Neural progenitor cell (in vitro differentiated cells): ENCODE data around the gene SCN2A. TPM values are rescaled to one million over a fixed set of nuclear protein-coding genes. Genes with fewer than 3 reads are reported as not detected.
A peak's percentile ranks its signal among the peaks of the same experiment; 100 is the strongest.

Source experiments
- DNase-seq: peaks from one replicate; pipeline ENCODE4 v3.0.0-alpha.2; 2016; ENCODE audit warnings: low spot score
- H2AFZ ChIP-seq: fragments of 200-600 bp; sonication (generic); replicated peaks from 2 replicates; pipeline ENCODE4 v1.6.1; 2016; ENCODE audit warnings: antibody characterized with exemption
- H3F3A ChIP-seq: fragments of 200-600 bp; sonication (generic); 2 replicates; pipeline ENCODE4 v1.6.1; 2016; ENCODE audit warnings: antibody characterized with exemption, low read depth
- H3K27ac ChIP-seq: fragments of 200-600 bp; sonication (generic); 2 replicates; pipeline ENCODE4 v1.5.1; 2016; ENCODE audit warnings: mild to moderate bottlenecking
- H3K27me3 ChIP-seq: fragments of 200-600 bp; sonication (generic); 2 replicates; pipeline ENCODE4 v1.6.1; 2016; ENCODE audit warnings: mild to moderate bottlenecking, moderate library complexity
- H3K36me3 ChIP-seq: fragments of 200-600 bp; sonication (generic); 2 replicates; pipeline ENCODE4 v1.5.1; 2016
- H3K4me1 ChIP-seq: fragments of 200-600 bp; sonication (generic); 2 replicates; pipeline ENCODE4 v1.6.1; 2016; ENCODE audit warnings: mixed run types
- H3K4me2 ChIP-seq: fragments of 200-600 bp; sonication (generic); 2 replicates; pipeline ENCODE4 v1.6.1; 2016
- H3K4me3 ChIP-seq: fragments of 200-600 bp; sonication (generic); 2 replicates; pipeline ENCODE4 v1.5.1; 2016
- H3K79me2 ChIP-seq: fragments of 200-600 bp; sonication (generic); 2 replicates; pipeline ENCODE4 v1.6.1; 2016; ENCODE audit warnings: low read depth
- H3K9ac ChIP-seq: fragments of 200-600 bp; sonication (generic); 2 replicates; pipeline ENCODE4 v1.6.1; 2016
- H3K9me3 ChIP-seq: fragments of 200-600 bp; sonication (generic); 2 replicates; pipeline ENCODE4 v1.5.1; 2016; ENCODE audit warnings: low read depth
- H4K20me1 ChIP-seq: fragments of 200-600 bp; sonication (generic); 2 replicates; pipeline ENCODE4 v1.6.1; 2016; ENCODE audit warnings: low read depth
- H3K27ac Mint-ChIP-seq: 3 replicates; pipeline ENCODE4 v1.8.0; 2021; ENCODE audit warnings: mixed read lengths
- H3K27me3 Mint-ChIP-seq: 2 replicates; pipeline ENCODE4 v1.8.0; 2022; ENCODE audit warnings: low read depth, mild to moderate bottlenecking, inconsistent platforms, moderate library complexity, mixed read lengths; ENCODE audit not compliant: insufficient read depth
- H3K36me3 Mint-ChIP-seq: 3 replicates; pipeline ENCODE4 v1.8.0; 2021; ENCODE audit warnings: mixed read lengths
- H3K4me1 Mint-ChIP-seq: 3 replicates; pipeline ENCODE4 v1.8.0; 2021; ENCODE audit warnings: mixed read lengths
- H3K4me3 Mint-ChIP-seq: 3 replicates; pipeline ENCODE4 v1.8.0; 2021; ENCODE audit warnings: mild to moderate bottlenecking, moderate library complexity, mixed read lengths
- H3K9me3 Mint-ChIP-seq: 3 replicates; pipeline ENCODE4 v1.8.0; 2020; ENCODE audit warnings: mixed read lengths
- CTCF ChIP-seq: fragments of 200-600 bp; sonication (generic); IDR thresholded peaks from 2 replicates; pipeline ENCODE4 v1.5.1; 2017; ENCODE audit warnings: antibody characterized with exemption, mild to moderate bottlenecking
- EZH2 ChIP-seq: fragments of 200-600 bp; sonication (generic); IDR thresholded peaks from 2 replicates; pipeline ENCODE4 v1.6.1; 2017; ENCODE audit warnings: antibody characterized with exemption, mild to moderate bottlenecking, moderate library complexity
- EZH2phosphoT487 ChIP-seq: fragments of 200-600 bp; sonication (generic); IDR thresholded peaks from 2 replicates; pipeline ENCODE4 v1.6.1; 2017; ENCODE audit warnings: antibody characterized with exemption
- total RNA-seq: library from RNA; depleted of rRNA; stranded (reverse); fragments of >200 nt; gene quantifications from 2 replicates; pipeline ENCODE4 v1.2.3, GENCODE V29; 2015; ENCODE audit warnings: low replicate concordance

The SCN2A gene
- 0.30 and 0.34 TPM in 2 replicates for total RNA-seq

- H3K27me3 Mint-ChIP-seq = no peaks in the 10 kb centered on the region
- no peaks in the 10 kb centered on the region for H3K9me3 Mint-ChIP-seq
- no peaks in the 10 kb centered on the region for H3K4me1 Mint-ChIP-seq
- Histone ChIP-seq H3K27ac (no peak within 1 kb of the TSS), H3K9ac (no peak within 1 kb of the TSS), H3K36me3 (no peaks in the 10 kb centered on the region), H3K4me2 (no peak within 1 kb of the TSS), H2AFZ (no peak within 1 kb of the TSS), H3K4me1 (no peaks in the 10 kb centered on the region), H3K4me3 (no peak within 1 kb of the TSS), H3K9me3 (no peaks in the 10 kb centered on the region), H4K20me1 (no peaks in the 10 kb centered on the region), H3K79me2 (no peaks in the 10 kb centered on the region), H3K27me3 (no peaks in the 10 kb centered on the region), H3F3A (no peaks in the 10 kb centered on the region)
- H3K4me3 Mint-ChIP-seq = no peak within 1 kb of the TSS
- no peak within 1 kb of the TSS for H3K27ac Mint-ChIP-seq
- peak; percentile 68 for DNase-seq
- TF ChIP-seq EZH2 = no peak
- TF ChIP-seq CTCF = peak; percentile 80
- TF ChIP-seq EZH2phosphoT487 = no peak
- no peaks in the 10 kb centered on the region for H3K36me3 Mint-ChIP-seq
Measured at GRCh38 chr2:165239230-165239629, at the start of gene SCN2A. SCN2A (plus strand) TSS chr2:165239414; CDS start chr2:165295824, 56,410 bp downstream.

- H3K27ac ChIP-seq = no peak overlapping the region
Measured at GRCh38 chr2:165191096-165191728, 48.0 kb upstream of the SCN2A start.

GRCh38 chr2:165192729-165193128 is 46.5 kb upstream of the SCN2A start:
- TF ChIP-seq EZH2phosphoT487 = no peak
- no peak for TF ChIP-seq CTCF
- no peak for TF ChIP-seq EZH2
- H3K9me3 Mint-ChIP-seq = no peaks in the 10 kb centered on the region
- Histone ChIP-seq H2AFZ (no peak overlapping the region), H3F3A (no peaks in the 10 kb centered on the region), H4K20me1 (no peaks in the 10 kb centered on the region), H3K79me2 (no peaks in the 10 kb centered on the region), H3K4me2 (no peak overlapping the region), H3K27me3 (no peaks in the 10 kb centered on the region), H3K36me3 (no peaks in the 10 kb centered on the region), H3K9ac (no peak overlapping the region), H3K4me3 (no peak overlapping the region), H3K9me3 (no peaks in the 10 kb centered on the region), H3K4me1 (no peaks in the 10 kb centered on the region), H3K27ac (no peak overlapping the region)
- H3K36me3 Mint-ChIP-seq = no peaks in the 10 kb centered on the region
- no peak for DNase-seq
- no peaks in the 10 kb centered on the region for H3K27me3 Mint-ChIP-seq
- no peaks in the 10 kb centered on the region for H3K4me1 Mint-ChIP-seq
- H3K4me3 Mint-ChIP-seq = no peak overlapping the region
- no peak overlapping the region for H3K27ac Mint-ChIP-seq

More at GRCh38 chr2:165191096-165191728, 48.0 kb upstream of the SCN2A start:
- Histone ChIP-seq H4K20me1 (no peaks in the 10 kb centered on the region), H2AFZ (no peak overlapping the region), H3K79me2 (no peaks in the 10 kb centered on the region), H3K4me1 (no peaks in the 10 kb centered on the region), H3K9ac (no peak overlapping the region), H3K36me3 (no peaks in the 10 kb centered on the region), H3K4me2 (no peak overlapping the region), H3K9me3 (no peaks in the 10 kb centered on the region), H3K27me3 (no peaks in the 10 kb centered on the region), H3F3A (no peaks in the 10 kb centered on the region), H3K4me3 (no peak overlapping the region)
- Mint-ChIP-seq H3K4me1 (no peaks in the 10 kb centered on the region), H3K4me3 (no peak overlapping the region), H3K27ac (no peak overlapping the region), H3K27me3 (no peaks in the 10 kb centered on the region), H3K36me3 (no peaks in the 10 kb centered on the region), H3K9me3 (no peaks in the 10 kb centered on the region)
- TF ChIP-seq CTCF (no peak), EZH2 (no peak), EZH2phosphoT487 (no peak)
- DNase-seq = no peak
